ENCODE data around the gene SGTA.

Gene SGTA

DNA sequence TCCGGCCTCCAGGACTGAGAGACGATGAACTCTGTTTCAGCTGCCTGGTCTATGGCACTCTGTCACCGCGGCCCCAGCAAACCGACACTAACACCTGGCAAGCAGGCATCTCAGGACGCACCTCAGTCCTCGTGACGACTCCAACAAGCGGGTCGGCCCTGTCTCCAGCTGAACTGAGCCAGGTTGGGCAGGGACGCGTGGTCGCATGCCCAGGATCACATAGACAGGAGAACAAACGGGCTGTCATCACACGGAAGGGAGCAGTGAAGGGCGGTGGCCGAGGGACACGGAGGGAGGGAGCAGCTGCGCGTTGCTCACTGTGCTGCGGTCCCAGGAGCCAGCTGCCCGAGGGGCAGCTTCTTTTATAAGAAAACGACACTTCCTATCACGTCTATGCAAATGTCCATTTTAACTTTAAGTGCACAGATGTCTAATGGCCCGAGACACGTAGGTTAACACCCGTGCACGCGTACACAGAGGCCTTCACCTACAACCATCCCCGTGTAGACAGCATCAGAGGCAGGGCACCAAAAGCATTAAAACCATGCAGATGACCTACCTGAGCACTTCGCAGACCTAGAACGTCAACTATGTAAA lies 8.9 kb downstream of the SGTA start:
- no peak overlapping the region for H3K27ac ChIP-seq
- TF ChIP-seq ZFX (IDR thresholded peaks at IDR 0.05; ENCODE audit: borderline replicate concordance) = no peak
- TF ChIP-seq, protein P1, sequence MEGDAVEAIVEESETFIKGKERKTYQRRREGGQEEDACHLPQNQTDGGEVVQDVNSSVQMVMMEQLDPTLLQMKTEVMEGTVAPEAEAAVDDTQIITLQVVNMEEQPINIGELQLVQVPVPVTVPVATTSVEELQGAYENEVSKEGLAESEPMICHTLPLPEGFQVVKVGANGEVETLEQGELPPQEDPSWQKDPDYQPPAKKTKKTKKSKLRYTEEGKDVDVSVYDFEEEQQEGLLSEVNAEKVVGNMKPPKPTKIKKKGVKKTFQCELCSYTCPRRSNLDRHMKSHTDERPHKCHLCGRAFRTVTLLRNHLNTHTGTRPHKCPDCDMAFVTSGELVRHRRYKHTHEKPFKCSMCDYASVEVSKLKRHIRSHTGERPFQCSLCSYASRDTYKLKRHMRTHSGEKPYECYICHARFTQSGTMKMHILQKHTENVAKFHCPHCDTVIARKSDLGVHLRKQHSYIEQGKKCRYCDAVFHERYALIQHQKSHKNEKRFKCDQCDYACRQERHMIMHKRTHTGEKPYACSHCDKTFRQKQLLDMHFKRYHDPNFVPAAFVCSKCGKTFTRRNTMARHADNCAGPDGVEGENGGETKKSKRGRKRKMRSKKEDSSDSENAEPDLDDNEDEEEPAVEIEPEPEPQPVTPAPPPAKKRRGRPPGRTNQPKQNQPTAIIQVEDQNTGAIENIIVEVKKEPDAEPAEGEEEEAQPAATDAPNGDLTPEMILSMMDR (IDR thresholded peaks at IDR 0.05) = no peak

DNA sequence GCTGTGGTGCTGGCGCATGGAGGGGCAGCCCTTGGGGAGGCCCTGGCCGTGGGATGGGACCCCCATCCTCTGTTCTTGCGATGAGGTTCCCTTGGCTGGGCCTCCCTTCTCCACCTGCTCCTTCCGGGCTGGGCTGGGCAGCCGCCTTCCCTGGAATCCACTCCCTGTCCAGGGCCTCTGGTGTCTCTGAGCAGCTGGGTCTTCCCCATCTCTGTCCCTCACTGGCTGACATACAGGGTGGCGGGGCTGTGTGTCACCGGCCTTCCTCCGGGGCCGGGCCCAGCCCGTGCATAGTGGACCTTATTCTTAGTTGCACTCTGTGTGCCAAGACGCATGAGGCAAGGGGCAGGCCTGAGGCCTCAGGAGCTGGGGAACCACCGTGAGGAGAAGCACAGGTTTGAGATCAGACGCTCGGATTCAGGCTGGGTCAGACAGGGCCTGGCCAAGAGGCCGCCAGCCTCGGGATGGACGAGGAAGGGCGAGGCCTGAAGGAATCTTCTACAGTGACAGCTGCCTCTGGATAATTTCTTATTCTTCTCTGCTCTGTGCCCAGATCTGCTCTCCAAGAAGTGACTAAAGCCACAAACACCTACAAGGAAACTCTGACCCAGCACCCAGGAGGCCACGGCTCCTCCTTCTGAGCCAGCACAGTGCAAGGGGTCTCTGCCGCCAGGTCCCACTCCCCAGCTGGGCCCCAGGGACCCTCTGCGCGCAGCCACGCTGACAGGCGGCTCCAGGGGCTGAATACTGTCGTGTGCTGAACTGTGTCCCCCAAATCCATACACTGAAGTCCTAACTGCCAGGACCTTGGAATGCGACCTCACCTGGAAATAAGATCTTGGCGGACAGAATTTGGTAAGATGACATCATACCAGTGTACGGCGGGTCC lies 11.0 kb downstream of the SGTA start:
- H3K27ac ChIP-seq = no peak overlapping the region
- no peak for TF ChIP-seq ZFX (IDR thresholded peaks at IDR 0.05; ENCODE audit: borderline replicate concordance)
- TF ChIP-seq, protein P1 (IDR thresholded peaks at IDR 0.05) = no peak

DNA sequence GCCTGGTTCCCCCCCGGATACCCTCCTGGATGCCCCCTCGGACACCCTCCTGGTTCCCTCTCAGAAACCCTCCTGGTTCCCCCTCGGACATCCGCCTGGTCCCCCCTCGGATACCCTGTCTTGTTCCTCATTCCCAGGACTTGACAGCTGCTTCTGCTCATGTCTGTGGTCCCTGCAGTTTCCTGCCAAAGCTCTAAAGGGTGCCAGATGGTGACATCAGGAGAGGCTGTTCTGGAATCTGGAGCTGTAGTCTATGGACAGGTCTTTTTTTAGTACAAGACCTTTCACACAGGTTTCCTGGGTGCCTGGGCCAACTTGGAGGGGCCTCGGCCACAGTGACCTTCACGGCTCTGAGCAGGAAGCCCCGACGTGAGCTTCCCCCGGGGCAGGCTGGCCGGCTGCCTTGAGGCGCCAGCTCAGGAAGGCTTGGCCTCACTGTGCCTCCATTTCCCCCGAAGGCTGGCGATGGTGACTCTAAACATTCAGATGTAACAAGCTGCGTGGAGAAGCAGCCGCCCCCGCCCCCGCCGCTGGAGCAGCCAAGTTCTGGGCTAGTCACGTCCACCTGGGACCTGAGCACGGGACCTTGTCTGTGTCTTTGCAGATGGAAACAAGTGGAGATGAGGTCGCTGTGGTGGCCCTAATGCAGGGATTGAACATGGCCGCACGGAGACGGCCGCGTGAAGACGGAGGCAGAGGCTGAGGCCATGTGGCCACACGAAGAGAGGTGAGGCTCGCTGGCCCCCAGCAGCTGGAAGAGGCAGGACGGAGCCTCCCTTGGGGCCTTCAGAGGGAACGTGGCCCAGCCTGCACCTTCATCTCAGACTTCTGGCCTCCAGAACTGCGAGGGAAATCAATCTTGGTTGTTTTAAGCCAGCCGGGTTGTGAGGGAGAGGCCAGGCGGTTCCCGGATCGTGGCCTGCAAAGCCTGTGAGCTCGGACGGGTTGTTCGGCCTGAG lies 12.7 kb downstream of the SGTA start:
- TF ChIP-seq, protein P1 (IDR thresholded peaks at IDR 0.05) = no peak
- no peak for TF ChIP-seq ZFX (IDR thresholded peaks at IDR 0.05; ENCODE audit: borderline replicate concordance)
- no peak overlapping the region for H3K27ac ChIP-seq

DNA sequence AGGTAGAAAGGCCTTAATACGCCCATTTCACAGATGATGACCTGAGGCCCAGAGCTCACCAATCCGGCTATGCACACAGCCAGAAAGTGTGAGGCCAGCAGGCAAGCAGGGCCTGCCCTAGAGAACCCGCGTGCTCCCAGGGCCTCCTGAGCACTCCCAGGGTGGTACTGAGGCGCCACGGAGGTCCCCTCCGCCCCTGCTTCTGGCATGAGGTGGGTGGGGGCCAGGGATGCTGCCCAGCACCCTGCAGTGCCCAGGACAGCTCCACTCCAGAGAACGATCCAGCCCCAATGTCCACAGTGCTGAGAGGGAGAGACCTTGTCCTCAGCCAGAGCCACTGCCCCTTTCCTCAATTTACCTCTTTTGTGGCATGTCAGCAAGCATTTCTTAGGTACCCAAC lies 13.9 kb downstream of the SGTA start:
- no peak overlapping the region for H3K27ac ChIP-seq
- TF ChIP-seq, protein P1 (IDR thresholded peaks at IDR 0.05) = no peak
- no peak for TF ChIP-seq ZFX (IDR thresholded peaks at IDR 0.05; ENCODE audit: borderline replicate concordance)

DNA sequence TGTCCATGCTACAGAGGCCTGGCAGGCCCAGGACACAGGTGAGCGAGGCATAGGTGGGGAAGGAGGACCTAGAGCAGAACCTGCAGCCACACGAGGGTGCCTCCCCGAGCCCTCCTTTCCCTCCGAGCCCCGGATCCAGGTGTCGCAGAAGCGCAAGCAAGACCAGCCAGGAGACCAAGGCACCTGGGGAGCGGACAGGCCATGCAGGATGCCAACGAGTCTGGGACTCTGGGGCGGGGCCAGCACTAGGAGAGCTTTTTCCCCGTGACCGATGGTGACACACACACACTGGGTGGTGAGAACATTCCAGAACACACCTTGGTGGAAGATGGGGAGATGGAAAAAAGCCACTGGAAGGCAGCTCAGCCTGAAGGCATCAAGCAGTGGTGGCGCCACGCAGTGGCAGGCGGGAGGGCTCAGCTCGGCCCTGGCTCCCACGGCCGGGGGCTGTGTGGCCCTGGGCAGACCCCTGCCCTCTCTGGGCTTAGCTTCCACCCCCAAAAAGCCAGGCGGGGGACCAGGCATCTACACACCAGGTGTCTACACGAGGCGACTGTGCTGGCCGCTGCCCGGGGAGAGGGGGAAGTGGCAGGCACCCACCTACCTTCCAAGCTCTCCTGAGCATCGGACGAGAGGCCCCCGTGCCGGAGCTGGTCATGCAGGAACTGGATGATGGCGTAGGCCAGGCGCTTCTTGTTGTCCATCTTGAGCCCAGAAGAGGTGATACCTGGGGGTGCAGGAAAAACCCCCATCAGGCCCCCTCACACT lies 14.5 kb downstream of the SGTA start:
- no peak for TF ChIP-seq ZFX (IDR thresholded peaks at IDR 0.05; ENCODE audit: borderline replicate concordance)
- TF ChIP-seq, protein P1 (IDR thresholded peaks at IDR 0.05) = no peak
- no peak overlapping the region for H3K27ac ChIP-seq

DNA sequence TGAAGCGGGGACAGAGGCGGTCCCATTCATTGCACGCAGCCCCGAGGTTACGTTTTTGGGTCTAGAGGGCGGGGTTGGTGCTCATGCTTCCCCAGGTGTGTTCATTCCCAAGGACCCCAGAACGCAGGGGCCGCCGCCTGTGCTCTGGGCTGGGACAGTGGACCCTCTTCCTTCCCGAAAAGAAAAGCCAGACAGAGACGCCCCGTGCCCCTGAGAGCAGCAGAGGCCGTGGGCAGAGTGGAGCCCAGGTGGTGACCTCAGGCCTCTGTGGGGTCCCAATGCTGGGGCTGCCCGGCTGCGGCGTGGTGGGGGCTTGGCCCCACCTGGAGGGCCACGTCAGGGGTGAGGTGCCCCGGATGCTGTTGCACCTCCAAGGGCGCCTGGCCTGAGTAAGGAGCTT lies 15.4 kb downstream of the SGTA start:
- no peak overlapping the region for H3K27ac ChIP-seq
- TF ChIP-seq, protein P1 (IDR thresholded peaks at IDR 0.05) = no peak
- no peak for TF ChIP-seq ZFX (IDR thresholded peaks at IDR 0.05; ENCODE audit: borderline replicate concordance)
